HG03521 (cell line): ENCODE results near the gene MPIG6B.

Experiments
- ATAC-seq: cut with Tn5 transposase; IDR thresholded peaks from one replicate; pipeline ENCODE4 v1.9.1; 2021; ENCODE audit warnings: mild to moderate bottlenecking, moderate library complexity; ENCODE audit not compliant: unreplicated experiment

Gene MPIG6B

DNA sequence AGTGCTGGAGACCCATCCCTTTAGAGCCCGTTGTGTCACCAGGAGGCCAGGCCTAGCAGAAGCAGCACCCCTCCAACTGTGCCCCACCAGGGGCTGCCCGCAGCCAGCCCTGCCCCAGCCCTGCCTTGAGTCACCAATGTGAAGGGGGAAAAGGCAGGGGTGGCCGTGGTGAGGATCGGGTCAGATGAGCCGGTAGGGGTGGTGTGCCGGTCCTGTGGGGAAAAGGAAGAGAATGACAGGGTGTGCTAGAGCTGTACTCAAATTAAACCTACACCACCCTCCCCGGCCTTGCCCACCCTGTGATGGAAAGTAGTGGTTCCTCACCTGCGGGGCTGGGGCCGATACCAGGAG, 42.4 kb downstream of the MPIG6B start:
- ATAC-seq: no peak

DNA sequence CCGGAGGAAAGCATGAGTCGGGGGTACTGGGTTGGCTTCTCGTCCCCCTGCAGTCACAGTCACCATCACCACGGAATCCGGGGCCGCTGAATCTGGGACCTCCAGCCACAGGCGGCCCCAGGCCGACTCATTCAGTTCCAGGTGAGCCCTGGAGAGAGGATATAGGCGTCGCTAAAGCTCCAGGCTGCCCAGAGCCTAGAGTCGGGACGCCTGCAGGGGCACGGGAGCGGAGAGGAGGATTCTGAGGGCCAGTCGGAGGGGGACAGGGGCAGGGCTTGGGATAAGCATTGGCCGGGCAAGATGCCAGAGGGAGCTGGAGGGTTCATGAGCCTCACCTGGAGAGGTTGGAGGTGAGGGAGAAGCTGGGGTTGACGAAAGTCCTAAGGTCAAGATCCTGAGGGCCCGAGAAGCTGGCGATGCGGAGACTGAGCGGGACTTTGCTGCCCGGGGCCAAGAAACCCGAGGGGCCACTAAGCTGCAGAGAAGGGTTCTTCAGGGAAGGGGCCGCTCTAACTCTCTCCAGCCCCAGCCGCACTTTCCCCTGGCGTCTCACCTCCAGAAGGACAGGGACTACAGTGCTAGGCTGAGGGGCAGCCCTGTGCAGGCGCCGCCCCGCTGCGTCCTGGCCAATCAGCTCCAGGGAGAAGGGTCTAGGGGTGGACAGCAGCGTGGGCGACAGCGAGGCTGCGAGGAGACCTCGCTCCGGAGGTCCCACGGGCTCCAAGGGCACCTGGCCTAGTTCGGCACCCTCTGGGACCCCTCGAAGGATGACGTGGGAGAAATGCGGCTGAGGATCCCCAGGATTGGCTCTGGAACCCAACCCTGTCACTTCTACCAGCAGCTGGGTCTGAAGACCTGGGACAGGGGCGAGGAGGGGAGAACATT, 43.0 kb downstream of the MPIG6B start:
- ATAC-seq: no peak

DNA sequence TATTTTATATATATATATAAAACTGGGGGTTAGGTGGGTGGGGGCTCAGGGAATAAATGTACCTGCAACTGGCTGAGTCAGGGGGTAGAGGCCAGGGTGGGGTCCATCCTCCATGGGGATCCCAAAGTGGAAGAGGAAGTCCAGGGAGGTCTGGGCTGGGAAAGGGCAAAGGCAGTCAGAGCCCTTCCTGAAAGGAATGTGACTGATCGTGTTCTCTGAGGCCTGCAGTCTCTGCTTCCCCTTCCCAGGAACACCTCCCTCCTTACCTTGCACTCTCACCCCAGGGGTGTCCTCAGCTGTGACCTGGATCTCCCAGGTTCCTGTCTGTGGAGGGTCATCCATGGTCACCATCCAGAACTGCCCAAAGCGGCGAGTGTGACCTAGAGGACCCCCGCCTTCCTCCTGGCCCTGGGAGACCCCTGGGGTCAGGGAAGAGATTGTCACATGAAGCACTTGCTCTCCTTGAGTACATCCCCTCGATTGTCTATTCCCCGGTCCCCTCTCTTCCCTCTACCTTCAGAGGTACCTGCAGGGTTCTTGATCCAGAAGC, 44.0 kb downstream of the MPIG6B start:
- ATAC-seq: no peak

DNA sequence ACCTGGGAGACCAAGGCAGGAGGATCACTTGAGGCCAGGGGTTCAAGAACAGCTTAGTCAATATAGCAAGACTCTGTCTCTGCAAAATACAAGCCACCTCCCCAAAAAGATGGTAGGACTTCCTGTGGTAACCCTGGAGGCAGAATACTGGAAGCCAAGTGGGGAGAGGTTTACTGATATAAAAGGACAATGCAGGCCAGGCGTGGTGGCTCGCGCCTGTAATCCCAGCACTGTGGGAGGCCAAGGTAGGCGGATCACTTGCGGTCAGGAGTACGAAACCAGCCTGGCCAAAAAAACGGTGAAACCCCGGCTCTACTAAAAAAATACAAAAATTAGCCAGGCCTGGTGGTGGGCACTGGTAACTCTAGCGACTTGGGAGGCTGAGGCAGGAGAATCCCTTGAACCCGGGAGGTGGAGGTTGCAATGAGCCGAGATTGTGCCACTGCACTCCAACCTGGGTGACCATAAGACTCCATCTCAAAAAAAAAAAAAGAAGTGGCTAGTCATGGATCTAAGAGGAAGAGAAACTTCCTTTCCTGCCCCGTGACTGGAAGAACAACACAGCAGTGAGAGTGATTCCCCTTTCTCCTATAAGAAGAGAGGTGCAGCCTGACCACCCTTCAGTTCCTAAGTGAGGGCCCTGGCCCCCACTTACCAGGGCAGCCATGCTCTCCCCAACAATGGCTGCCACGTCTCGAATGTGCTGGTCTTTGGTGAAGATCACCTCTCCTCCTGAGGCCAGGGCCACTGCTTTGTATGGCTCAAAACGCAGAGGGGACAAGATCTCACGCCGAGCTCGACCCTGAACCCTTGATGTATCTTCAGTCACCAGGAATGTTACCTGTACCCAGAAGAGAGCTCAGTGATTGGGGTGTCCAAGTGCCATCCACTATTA, 45.4 kb downstream of the MPIG6B start:
- ATAC-seq: no peak

DNA sequence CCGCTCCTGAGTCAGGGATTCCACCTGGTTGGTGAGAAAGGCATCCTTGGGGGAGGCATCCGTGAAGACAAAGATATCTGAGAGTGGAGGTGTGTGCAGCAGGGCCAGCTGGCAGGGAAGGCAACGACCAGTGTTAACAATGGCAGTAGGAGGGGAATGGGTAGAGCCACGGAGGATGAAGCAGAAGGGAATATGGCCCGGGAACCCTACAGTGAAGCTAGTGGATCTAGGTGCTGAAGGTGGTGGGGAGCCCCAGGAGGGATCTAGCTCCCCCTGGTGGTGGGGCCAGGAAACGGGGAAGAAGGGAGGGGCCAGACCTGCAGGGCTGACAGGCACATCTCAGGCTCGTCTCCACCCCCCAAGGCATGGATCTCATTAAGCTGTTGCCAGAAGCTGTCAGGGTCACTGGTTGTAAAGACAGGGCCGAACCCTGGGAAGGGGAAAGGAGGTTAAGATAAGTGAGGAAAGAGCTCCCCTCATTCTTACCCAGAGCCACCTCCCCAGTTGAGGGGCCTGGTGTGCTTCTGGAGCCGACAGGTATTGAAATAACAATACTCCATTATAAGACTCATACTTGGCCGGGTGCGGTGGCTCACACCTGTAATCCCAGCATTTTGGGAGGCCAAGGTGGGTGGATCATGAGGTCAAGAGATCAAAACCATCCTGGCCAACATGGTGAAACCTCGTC, 46.7 kb downstream of the MPIG6B start:
- no peak for ATAC-seq

DNA sequence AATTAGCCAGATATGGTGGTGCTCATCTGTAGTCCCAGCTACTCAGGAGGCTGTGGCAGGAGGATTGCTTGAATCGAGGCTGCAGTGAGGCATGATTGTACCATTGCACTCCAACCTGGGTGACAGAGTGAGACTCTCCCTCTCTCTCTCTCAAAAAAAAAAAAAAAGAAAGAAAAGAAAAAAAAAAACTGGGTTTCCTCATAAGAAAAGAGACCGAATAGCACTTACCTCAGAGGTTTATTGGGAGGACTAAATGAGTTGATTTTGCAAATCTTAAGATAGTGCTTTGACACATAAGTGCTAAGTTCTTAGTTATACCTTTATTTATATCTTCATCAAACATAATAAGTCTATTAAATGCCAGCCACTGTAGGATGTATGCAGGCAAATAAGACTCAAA, 47.7 kb downstream of the MPIG6B start:
- ATAC-seq: no peak

DNA sequence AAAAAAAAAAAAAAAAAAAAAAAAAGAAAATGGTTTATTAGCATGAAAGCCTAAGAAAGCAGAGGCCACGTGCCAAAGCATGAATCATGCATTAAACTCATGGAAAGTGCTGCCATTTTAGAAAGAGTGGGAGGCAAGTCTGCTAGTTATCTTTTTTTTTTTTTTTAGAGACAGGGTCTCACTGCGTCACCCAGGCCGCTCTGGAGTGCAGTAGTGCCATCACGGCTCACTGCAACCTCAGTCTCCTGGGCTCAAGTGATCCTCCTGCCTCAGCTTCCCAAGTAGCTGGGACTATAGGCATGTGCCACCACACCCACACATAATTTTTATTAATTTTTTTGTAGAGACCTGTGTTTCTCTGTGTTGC, 48.8 kb downstream of the MPIG6B start:
- no peak for ATAC-seq

DNA sequence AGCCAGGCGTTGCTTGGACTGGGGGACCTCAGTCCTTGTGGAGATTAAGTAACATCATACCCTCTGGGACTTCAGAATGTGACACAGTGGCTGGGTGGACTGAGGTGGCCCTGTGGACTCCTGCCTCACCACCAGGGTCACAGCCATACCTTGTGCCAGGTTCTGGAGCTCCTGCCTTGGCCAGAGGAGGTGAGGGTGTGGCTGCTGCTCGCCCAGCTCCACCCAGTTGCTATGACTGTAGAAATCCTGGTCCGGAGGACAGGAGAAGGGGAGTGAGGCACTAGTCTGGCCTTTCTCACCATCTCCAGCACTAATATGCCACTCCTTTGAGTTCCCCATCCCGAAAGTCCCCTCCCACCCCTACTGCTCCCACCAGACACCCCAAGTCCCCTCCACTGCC, 52.0 kb downstream of the MPIG6B start:
- no peak for ATAC-seq

DNA sequence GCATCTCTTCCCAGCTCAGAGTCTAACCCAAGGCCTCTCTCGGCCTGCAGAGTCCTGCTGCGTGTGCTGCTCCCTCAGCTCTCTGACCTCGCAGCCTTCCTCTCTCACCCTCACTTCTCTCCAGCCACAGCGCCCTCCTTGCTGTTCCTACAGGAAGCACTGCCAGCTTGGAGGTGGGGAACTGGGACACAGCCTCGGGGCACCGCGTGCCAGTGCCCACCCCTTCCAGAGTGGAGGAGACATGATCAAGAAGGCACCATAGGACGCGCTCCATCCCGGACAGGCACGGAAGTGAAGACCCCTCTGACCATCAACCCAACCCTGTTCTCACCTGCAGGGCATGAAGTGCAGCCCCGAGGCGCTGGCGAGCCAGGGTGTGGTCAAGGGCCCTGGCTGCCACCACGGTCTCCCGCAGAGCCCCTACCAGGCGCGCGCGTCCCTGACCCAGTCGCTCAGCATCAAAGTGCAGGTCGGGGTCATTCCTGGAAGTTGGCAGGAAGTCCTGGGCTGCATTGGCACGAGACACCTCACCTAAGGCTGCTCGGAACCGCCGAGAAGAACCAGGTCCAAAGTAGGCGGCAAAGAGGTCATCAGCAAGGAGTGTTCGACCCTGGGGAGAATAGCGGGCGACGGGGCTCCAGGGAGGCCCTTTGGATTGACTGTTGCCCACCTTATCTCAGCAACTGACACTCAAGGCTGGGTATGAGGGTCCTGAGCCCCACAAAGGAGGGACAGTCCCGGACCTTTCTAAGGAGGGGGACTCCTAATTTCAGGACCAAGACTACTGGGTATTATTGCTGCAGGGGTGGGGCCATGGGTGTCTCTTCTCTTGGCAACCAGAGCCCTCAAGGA, 52.7 kb downstream of the MPIG6B start:
- no peak for ATAC-seq
